HepG2 (cell line): ENCODE measurements around the gene ATRN. TPM values are rescaled to one million over a fixed set of nuclear protein-coding genes. Genes with fewer than 3 reads are reported as not detected.

Experiments used
- ATAC-seq: fragments of 200-7000 bp; cut with Tn5 transposase; 3 replicates; pipeline ENCODE4 v1.9.1; 2020; ENCODE audit warnings: mild to moderate bottlenecking, moderate library complexity
- BruUV-seq: library from RNA; stranded (reverse); fragments of 400-500 nt; replicated peaks from 2 replicates; lab custom pipeline; 2021; lab: Mats Ljungman, UMichigan
- CTCF ChIA-PET: fragments of 300-600 bp; formaldehyde crosslinking; extraction: SDS; loops from one replicate; lab custom pipeline; 2021; ENCODE audit warnings: low total read pairs, inconsistent platforms, low intra/inter-chr PET ratio; lab: Yijun Ruan, JAX
- POLR2A ChIA-PET: fragments of 350-600 bp; sonication (Branson Sonifier 250); formaldehyde crosslinking; loops from one replicate; lab custom pipeline; 2020; ENCODE audit warnings: antibody characterized with exemption, inconsistent platforms; lab: Yijun Ruan, JAX
- DNase-seq: peaks from one replicate; pipeline ENCODE4 v3.0.0-alpha.2; 2015; ENCODE audit warnings: low spot score
- FAIRE-seq: peaks from 3 replicates; lab custom pipeline; 2011; peaks lifted over from hg19 to GRCh38; lab: Jason Lieb, UNC
- H2AFZ ChIP-seq: one replicate; pipeline ENCODE4 v1.6.1; 2011; ENCODE audit warnings: low read length, inconsistent platforms
- H3K27ac ChIP-seq: fragments of 300-600 bp; 3 replicates; pipeline ENCODE4 v1.8.0; 2011; ENCODE audit warnings: mixed run types, mild to moderate bottlenecking, mixed read lengths, low read length, inconsistent platforms; ENCODE audit not compliant: insufficient read depth; ENCODE audit errors: extremely low read length
- H3K27me3 ChIP-seq, 2 experiments: fragments of 200-600 bp in 1 of 2; 2 replicates in 1 of 2; 3 replicates in 1 of 2; pipeline versions ENCODE4 v1.6.0 to v1.8.0; 2011; ENCODE audit warnings: low read length in 2 of 2, mild to moderate bottlenecking in 2 of 2, moderate library complexity in 2 of 2, inconsistent platforms in 1 of 2; ENCODE audit not compliant: insufficient read depth in 2 of 2, control insufficient read depth in 1 of 2
- H3K36me3 ChIP-seq, 2 experiments: fragments of 200-600 bp in 1 of 2; replicated peaks in 1 of 2; 2 replicates in 1 of 2; 3 replicates in 1 of 2; pipeline versions ENCODE4 v1.5.1 to v1.8.0; 2011; ENCODE audit warnings: low read length in 2 of 2, inconsistent platforms in 1 of 2; ENCODE audit not compliant: insufficient read depth in 2 of 2, control insufficient read depth in 1 of 2
- H3K4me1 ChIP-seq: 2 replicates; pipeline ENCODE4 v1.5.1; 2012; ENCODE audit warnings: low read length, inconsistent platforms; ENCODE audit not compliant: insufficient read depth
- H3K4me2 ChIP-seq: 2 replicates; pipeline ENCODE4 v1.6.0; 2011; ENCODE audit warnings: low read depth, low read length, inconsistent platforms
- H3K4me3 ChIP-seq, 3 experiments: fragments of 200-600 bp in 1 of 3; sonication (generic), shearing (Covaris generic) in 1 of 3; replicated peaks in 1 of 3; 2 replicates each; pipeline ENCODE4 v1.5.1; 2011 to 2016; ENCODE audit warnings: low read length in 3 of 3, inconsistent platforms in 2 of 3, low read depth in 2 of 3, mild to moderate bottlenecking in 2 of 3, control low read depth in 1 of 3, mixed read lengths in 1 of 3; ENCODE audit not compliant: insufficient read depth in 1 of 3
- H3K79me2 ChIP-seq: one replicate; pipeline ENCODE4 v1.6.1; 2011; ENCODE audit warnings: low read length, inconsistent platforms; ENCODE audit not compliant: insufficient read depth
- H3K9ac ChIP-seq: 2 replicates; pipeline ENCODE4 v1.6.0; 2011; ENCODE audit warnings: mild to moderate bottlenecking, low read depth, low read length, inconsistent platforms; ENCODE audit not compliant: insufficient read depth
- H3K9me3 ChIP-seq: 2 replicates; pipeline ENCODE4 v1.5.1; 2012; ENCODE audit warnings: mild to moderate bottlenecking, low read length
- H4K20me1 ChIP-seq: 2 replicates; pipeline ENCODE4 v1.6.0; 2011; ENCODE audit warnings: inconsistent platforms, mild to moderate bottlenecking, low read length, moderate library complexity; ENCODE audit not compliant: insufficient read depth
- AGO2 ChIP-seq: fragments of 200-400 bp; formaldehyde crosslinking; optimal IDR thresholded peaks from 2 replicates; pipeline ENCODE3; 2017; ENCODE audit warnings: mild to moderate bottlenecking, low read depth, low read length, moderate library complexity
- CTCF ChIP-seq: sonication (generic); formaldehyde crosslinking; IDR thresholded peaks from 2 replicates; pipeline ENCODE4 v1.5.0; 2020; ENCODE audit warnings: mild to moderate bottlenecking, missing genetic modification reagents, moderate library complexity
- POLR2AphosphoS2 ChIP-seq: IDR thresholded peaks from 2 replicates; pipeline ENCODE4 v1.6.1; 2011; ENCODE audit warnings: low read depth, low read length, improper control_type of control experiment
- REXO4 ChIP-seq: sonication (generic); formaldehyde crosslinking; IDR thresholded peaks from 2 replicates; pipeline ENCODE4 v1.8.0; 2022; ENCODE audit warnings: missing genetic modification reagents, mild to moderate bottlenecking, borderline replicate concordance
- SP2 ChIP-seq: sonication (generic); formaldehyde crosslinking; IDR thresholded peaks from 2 replicates; pipeline ENCODE4 v1.5.1; 2020; ENCODE audit warnings: mild to moderate bottlenecking, missing genetic modification reagents
- TP53 ChIP-seq: sonication (generic); formaldehyde crosslinking; conservative IDR thresholded peaks from 2 replicates; pipeline ENCODE4 v1.4.0; 2020; ENCODE audit warnings: missing genetic modification reagents
- ZKSCAN5 ChIP-seq: sonication (generic); formaldehyde crosslinking; IDR thresholded peaks from 2 replicates; pipeline ENCODE4 v1.5.1; 2020; ENCODE audit warnings: mild to moderate bottlenecking, missing genetic modification reagents
- ZNF441 ChIP-seq: sonication (generic); formaldehyde crosslinking; IDR thresholded peaks from 2 replicates; pipeline ENCODE4 v1.7.0; 2021; ENCODE audit warnings: missing genetic modification reagents, borderline replicate concordance
- ZNF496 ChIP-seq: sonication (generic); formaldehyde crosslinking; IDR thresholded peaks from 2 replicates; pipeline ENCODE4 v1.8.1; 2023; ENCODE audit warnings: mild to moderate bottlenecking, moderate library complexity, missing genetic modification reagents; ENCODE audit not compliant: insufficient replicate concordance
- WGBS: methylation state at CpG from one replicate; pipeline ENCODE4 v1.1.6; 2017; ENCODE audit warnings: low lambda C conversion rate; 5-methylcytosine and 5-hydroxymethylcytosine counted together
- in situ Hi-C: cut with HindIII; loops from 2 replicates; pipeline ENCODE4 v1.10.0; 2017; ENCODE audit warnings: low pct_unique_long_range_greater_than_20kb; ENCODE audit not compliant: extremely low pct_ligation_motif_present
- intact Hi-C: fragments of 100-400 bp; cut with micrococcal nuclease; formaldehyde crosslinking; loops from one replicate; pipeline ENCODE4 v1.10.0; 2022; ENCODE audit not compliant: unreplicated experiment
- polyA plus RNA-seq, 8 experiments: library from polyadenylated mRNA; depleted of rRNA in 3 of 8; stranded (reverse) in 7 of 8; unstranded in 1 of 8; fragments of >200 nt; fragmentation: Illumina TruSeq in 4 of 8; extraction: Trizol in 4 of 8; gene quantifications; 2 replicates each; pipeline versions ENCODE4 v1.2.1 to v1.2.3, GENCODE V29; 2011 to 2016; ENCODE audit warnings: low read depth in 4 of 8, missing spikeins in 1 of 8, mixed read lengths in 1 of 8; ENCODE audit not compliant: insufficient read depth in 1 of 8
- total RNA-seq, 5 experiments: library from RNA; depleted of rRNA; stranded (reverse); fragments of >200 nt; fragmentation: Illumina TruSeq; extraction: Trizol; gene quantifications; 2 replicates each; pipeline ENCODE4 v1.2.3, GENCODE V29; 2016; ENCODE audit warnings: low read depth in 1 of 5

The ATRN gene
- total and polyA plus RNA-seq, 2 of the 13 experiments (the other 11 are each of a cell fraction or from before 2014, with no cell fraction given), result 44.2 to 81.1 TPM

- TF ChIP-seq ZNF496 (CRISPR knock-in tag) (no peak), POLR2AphosphoS2 (no peak)
Observed at GRCh38 chr20:3452136-3452535, 18.7 kb upstream of the ATRN start (continued).

GRCh38 chr20:3452690-3453089 is 18.1 kb upstream of the ATRN start:
- H3K36me3 ChIP-seq, result no peaks in the 10 kb centered on the region
- no peak overlapping the region for H3K9ac ChIP-seq
- FAIRE-seq (no peak), ATAC-seq (no peak; the same call in 2 of the 3 replicates), DNase-seq (no peak)
- H3K27me3 ChIP-seq, result peaks cover 0 to 36% of the 10 kb centered on the region in 2 experiments; a peak in 1 of 5 replicates
- no peaks in the 10 kb centered on the region for H4K20me1 ChIP-seq
- H3K79me2 ChIP-seq, result no peaks in the 10 kb centered on the region
- no TSS peak for BruUV-seq
- TF ChIP-seq AGO2, result no peak
- no peak for TF ChIP-seq CTCF
- no peak for TF ChIP-seq ZNF441 (CRISPR knock-in tag)
- no peak for TF ChIP-seq REXO4
- no peak for TF ChIP-seq ZKSCAN5
- no peak for TF ChIP-seq SP2 (CRISPR knock-in tag)
- no peak for TF ChIP-seq TP53 (CRISPR knock-in tag)
- H3K9me3 ChIP-seq, result no peaks in the 10 kb centered on the region
- ChIA-PET POLR2A (interaction anchor here (1.1 kb wide), 1 partner anchor 18 kb away, joined by 5 read pairs; the partner anchor contains the start of gene ATRN), CTCF (no interaction called here)
- no peak overlapping the region for H3K4me2 ChIP-seq
- H3K4me1 ChIP-seq, result no peaks in the 10 kb centered on the region
- H3K4me3 ChIP-seq, result no peak overlapping the region
- H3K27ac ChIP-seq, result no peak overlapping the region
- 18% methylated on average over 4 of the region's 4 CpGs for whole genome bisulfite sequencing
- H2AFZ ChIP-seq, result no peak overlapping the region
- intact Hi-C loops, result no loop called here
- in situ Hi-C loops, result no loop called here
